Activated CD4-positive, alpha-beta memory T cell treated with anti-CD3 and anti-CD28 coated beads, Interleukin-2, amount 10 ng/mL, durations not matched to agents 7 days and 5 days (primary cell): ENCODE data around the gene SWSAP1. TPM values are rescaled to one million over a fixed set of nuclear protein-coding genes. Genes with fewer than 3 reads are reported as not detected.

ENCODE experiments used
- CTCF ChIA-PET: fragments of 350-600 bp; sonication (Branson Sonifier 250); formaldehyde crosslinking; loops from one replicate; lab custom pipeline; 2021; ENCODE audit warnings: antibody characterized with exemption, inconsistent platforms; lab: Charles Lee
- POLR2A ChIA-PET: fragments of 350-600 bp; sonication (Branson Sonifier 250); formaldehyde crosslinking; loops from one replicate; lab custom pipeline; 2021; ENCODE audit warnings: antibody characterized with exemption; lab: Charles Lee
- DNase-seq: peaks from one replicate; pipeline ENCODE4 v3.0.0-alpha.2; 2020
- H3K27ac Mint-ChIP-seq: one replicate; pipeline ENCODE4 v1.8.0; 2021; ENCODE audit warnings: mild to moderate bottlenecking, mixed read lengths
- H3K27me3 Mint-ChIP-seq: one replicate; pipeline ENCODE4 v1.8.0; 2021; ENCODE audit warnings: mixed read lengths
- H3K36me3 Mint-ChIP-seq: one replicate; pipeline ENCODE4 v1.8.0; 2021; ENCODE audit warnings: low read depth, mixed read lengths
- H3K4me1 Mint-ChIP-seq: one replicate; pipeline ENCODE4 v1.8.0; 2021; ENCODE audit warnings: mixed read lengths
- H3K4me3 Mint-ChIP-seq: one replicate; pipeline ENCODE4 v1.8.0; 2021; ENCODE audit warnings: mild to moderate bottlenecking, mixed read lengths
- H3K9me3 Mint-ChIP-seq: one replicate; pipeline ENCODE4 v1.8.0; 2021; ENCODE audit warnings: mixed read lengths
- total RNA-seq, 2 experiments: library from RNA; stranded (reverse); gene quantifications; one replicate each; pipeline ENCODE4 v1.2.3, GENCODE V29; 2021

SWSAP1 gene
- total RNA-seq, 2 experiments from 2014 or later, result 2.6 to 2.9 TPM

GRCh38 chr19:11423164-11423790, 48.8 kb downstream of the SWSAP1 start:
- peaks cover 49% of the 10 kb centered on the region for H3K27me3 Mint-ChIP-seq
- H3K27ac Mint-ChIP-seq, result no peak overlapping the region
- CTCF ChIA-PET, result interaction anchor here (0.6 to 1.8 kb wide), 5 partner anchors 12 to 209 kb away, joined by 3 to 4 read pairs (median 4); partner anchors contain the start of genes ODAD3 and PRKCSH
- DNase-seq, result no peak
- no peak overlapping the region for H3K4me3 Mint-ChIP-seq
- H3K36me3 Mint-ChIP-seq, result no peaks in the 10 kb centered on the region
- H3K9me3 Mint-ChIP-seq, result no peaks in the 10 kb centered on the region
- H3K4me1 Mint-ChIP-seq, result peaks cover 34% of the 10 kb centered on the region
- POLR2A ChIA-PET, result interaction anchor here (0.7 to 2.3 kb wide), 4 partner anchors 12 to 105 kb away, joined by 3 to 7 read pairs (median 4); partner anchors contain the start of genes ECSIT, ODAD3 and PRKCSH

DNA sequence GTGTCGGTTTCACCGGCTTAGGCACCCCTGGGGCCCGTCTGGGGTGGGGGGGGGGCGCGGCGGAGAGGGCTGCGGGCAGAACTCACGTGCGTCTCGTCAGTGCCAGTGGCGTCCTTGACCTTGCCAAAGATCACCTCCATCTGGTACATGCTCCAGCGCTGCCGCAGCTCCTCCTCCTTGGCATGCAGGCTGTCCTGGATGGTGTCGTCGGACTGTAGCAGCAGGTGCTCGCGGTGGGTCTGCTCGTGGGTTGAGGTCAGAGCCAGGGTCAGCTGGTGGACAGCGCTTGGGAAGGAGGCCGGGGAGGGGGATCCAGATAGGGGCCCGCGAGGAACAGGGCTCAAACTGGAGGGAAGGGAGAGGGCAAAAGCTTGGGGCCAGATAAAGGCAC, 49.3 kb downstream of the SWSAP1 start:
- no peaks in the 10 kb centered on the region for H3K9me3 Mint-ChIP-seq
- no peaks in the 10 kb centered on the region for H3K36me3 Mint-ChIP-seq
- H3K27ac Mint-ChIP-seq, result no peak overlapping the region
- POLR2A ChIA-PET, result interaction anchor here (0.7 to 2.3 kb wide), 2 partner anchors 43 to 105 kb away, joined by 3 to 7 read pairs; partner anchors contain the start of gene ECSIT
- H3K4me3 Mint-ChIP-seq, result no peak overlapping the region
- DNase-seq, result no peak
- H3K27me3 Mint-ChIP-seq, result peaks cover 44% of the 10 kb centered on the region
- CTCF ChIA-PET, result interaction anchor here (0.9 to 1.8 kb wide), 3 partner anchors 41 to 59 kb away, joined by 3 to 4 read pairs (median 3); no protein-coding TSS in a partner anchor
- H3K4me1 Mint-ChIP-seq, result peaks cover 34% of the 10 kb centered on the region

Other genes starting within 250 kb of the SWSAP1 start
- 10 to 100 TPM; 68.2 to 72.1 TPM for gene SPC24, start 218.9 kb upstream of the SWSAP1 start, total RNA-seq
- 1 to 10 TPM; 2.3 to 2.8 TPM for gene KANK2, start 177.1 kb upstream of the SWSAP1 start, total RNA-seq
- gene ANGPTL8, start 135.0 kb upstream of the SWSAP1 start, total RNA-seq, result not detected
- gene DOCK6, start 112.1 kb upstream of the SWSAP1 start, total RNA-seq, result under 1 TPM; 0.35 to 0.68 TPM
- gene TSPAN16, start 78.5 kb upstream of the SWSAP1 start, total RNA-seq, result not detected
- gene RAB3D, start 35.0 kb upstream of the SWSAP1 start, total RNA-seq, result 1 to 10 TPM; 8.3 to 8.4 TPM
- gene TMEM205, start 28.4 kb upstream of the SWSAP1 start, total RNA-seq, result 10 to 100 TPM; 32.6 to 35.1 TPM
- gene CCDC159, start 28.1 kb upstream of the SWSAP1 start, total RNA-seq, result 10 to 100 TPM; 24.0 to 24.7 TPM
- 1 to 10 TPM; 2.0 to 2.6 TPM for gene PLPPR2, start 19.2 kb upstream of the SWSAP1 start, total RNA-seq
- 10 to 100 TPM; 10.0 to 10.2 TPM for gene EPOR, start 9.6 kb downstream of the SWSAP1 start, total RNA-seq
- gene RGL3, start 44.6 kb downstream of the SWSAP1 start, total RNA-seq, result not detected
- not detected for gene ODAD3, start 60.5 kb downstream of the SWSAP1 start, total RNA-seq
- gene PRKCSH, start 61.0 kb downstream of the SWSAP1 start, total RNA-seq, result 100 to 1,000 TPM; 315 to 318 TPM
- gene ELAVL3, start 106.4 kb downstream of the SWSAP1 start, total RNA-seq, result not detected
- gene ZNF653, start 131.2 kb downstream of the SWSAP1 start, total RNA-seq, result 10 to 100 TPM; 15.6 to 16.5 TPM
- 10 to 100 TPM; 24.8 to 26.8 TPM for gene ECSIT, start 154.5 kb downstream of the SWSAP1 start, total RNA-seq
- gene CNN1, start 164.2 kb downstream of the SWSAP1 start, total RNA-seq, result not detected
- 10 to 100 TPM; 49.7 to 50.2 TPM for gene ELOF1, start 184.6 kb downstream of the SWSAP1 start, total RNA-seq
- gene ACP5, start 203.0 kb downstream of the SWSAP1 start, total RNA-seq, result 10 to 100 TPM; 21.3 to 21.4 TPM
- gene ZNF627, start 222.8 kb downstream of the SWSAP1 start, total RNA-seq, result 1 to 10 TPM; 6.1 to 6.7 TPM